Measurements from ENCODE around the gene JDP2.

JDP2 gene

DNA sequence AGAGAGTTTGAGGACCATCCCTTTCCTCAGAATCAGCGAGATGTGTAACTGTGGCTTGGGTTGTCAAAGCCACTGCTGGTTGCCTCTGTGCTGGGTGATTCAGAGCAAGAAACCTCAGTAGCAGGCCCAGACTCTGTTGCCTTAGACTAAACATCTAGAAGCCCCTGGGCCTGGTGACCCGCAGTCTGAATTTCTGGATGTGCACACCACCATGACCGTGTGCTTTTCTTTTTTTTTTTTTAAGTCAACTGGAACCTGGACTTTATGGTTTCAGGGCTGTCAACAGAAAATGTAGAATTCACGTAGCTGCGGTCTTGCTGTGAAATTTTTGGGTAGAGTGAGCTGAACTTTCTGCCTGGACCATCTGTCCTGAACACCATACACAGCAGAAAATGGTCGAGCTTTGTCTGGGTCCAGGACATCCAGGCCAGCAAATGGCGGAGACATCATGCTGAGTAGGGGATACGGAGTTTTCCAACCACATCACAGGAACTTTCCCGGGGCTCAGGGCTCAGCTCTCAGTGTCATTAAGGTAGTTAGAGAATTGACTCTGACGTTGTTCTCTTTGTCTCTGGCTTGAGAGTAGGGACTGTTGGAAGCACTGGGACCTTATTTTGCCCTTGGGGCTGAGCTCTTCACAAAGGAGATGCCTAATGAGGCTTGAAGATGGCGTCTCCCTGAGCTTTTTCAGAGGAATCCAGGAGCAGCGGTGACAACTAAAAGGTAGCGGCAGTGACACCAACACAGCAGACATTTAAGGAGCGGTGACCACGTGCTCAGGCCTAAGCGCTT is 71.5 kb downstream of the JDP2 start:
- CTCF ChIA-PET, result interaction anchor here (0.7 to 1.6 kb wide), 4 partner anchors 10 to 195 kb away, joined by 3 to 8 read pairs (median 4); no protein-coding TSS in a partner anchor
- TF ChIP-seq ZNF19 (tag by site-specific recombination; IDR thresholded peaks at IDR 0.05; ENCODE audit: low read depth) (no peak), ZNF791 (tag by site-specific recombination; IDR thresholded peaks at IDR 0.05) (no peak), ZNF670 (tag by site-specific recombination; IDR thresholded peaks at IDR 0.05; ENCODE audit: low read depth) (no peak), ZNF777 (tag by site-specific recombination; IDR thresholded peaks at IDR 0.05; ENCODE audit: borderline replicate concordance) (no peak), ZNF133 (tag by site-specific recombination; IDR thresholded peaks at IDR 0.05) (no peak), ZNF596 (tag by site-specific recombination; IDR thresholded peaks at IDR 0.05) (no peak), SCRT2 (tag by site-specific recombination; IDR thresholded peaks at IDR 0.05) (no peak), ZNF426 (tag by site-specific recombination; IDR thresholded peaks at IDR 0.05) (no peak), ZNF391 (tag by site-specific recombination; IDR thresholded peaks at IDR 0.05; ENCODE audit: borderline replicate concordance, low read depth) (no peak), GLI4 (tag by site-specific recombination; IDR thresholded peaks at IDR 0.05) (no peak), ZNF423 (tag by site-specific recombination; IDR thresholded peaks at IDR 0.05) (no peak), ZNF157 (tag by site-specific recombination; IDR thresholded peaks at IDR 0.05) (no peak), ZNF48 (tag by site-specific recombination; IDR thresholded peaks at IDR 0.05) (no peak), ZNF274 (IDR thresholded peaks at IDR 0.05; ENCODE audit: low read length) (no peak), ZNF274 (tag by site-specific recombination; IDR thresholded peaks at IDR 0.05; ENCODE audit: borderline replicate concordance) (no peak)
- TF ChIP-seq, protein P1, sequence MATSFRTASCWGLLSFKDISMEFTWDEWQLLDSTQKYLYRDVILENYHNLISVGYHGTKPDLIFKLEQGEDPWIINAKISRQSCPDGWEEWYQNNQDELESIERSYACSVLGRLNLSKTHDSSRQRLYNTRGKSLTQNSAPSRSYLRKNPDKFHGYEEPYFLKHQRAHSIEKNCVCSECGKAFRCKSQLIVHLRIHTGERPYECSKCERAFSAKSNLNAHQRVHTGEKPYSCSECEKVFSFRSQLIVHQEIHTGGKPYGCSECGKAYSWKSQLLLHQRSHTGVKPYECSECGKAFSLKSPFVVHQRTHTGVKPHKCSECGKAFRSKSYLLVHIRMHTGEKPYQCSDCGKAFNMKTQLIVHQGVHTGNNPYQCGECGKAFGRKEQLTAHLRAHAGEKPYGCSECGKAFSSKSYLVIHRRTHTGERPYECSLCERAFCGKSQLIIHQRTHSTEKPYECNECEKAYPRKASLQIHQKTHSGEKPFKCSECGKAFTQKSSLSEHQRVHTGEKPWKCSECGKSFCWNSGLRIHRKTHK (tag by site-specific recombination; IDR thresholded peaks at IDR 0.05), result no peak
- TF ChIP-seq, protein P2, sequence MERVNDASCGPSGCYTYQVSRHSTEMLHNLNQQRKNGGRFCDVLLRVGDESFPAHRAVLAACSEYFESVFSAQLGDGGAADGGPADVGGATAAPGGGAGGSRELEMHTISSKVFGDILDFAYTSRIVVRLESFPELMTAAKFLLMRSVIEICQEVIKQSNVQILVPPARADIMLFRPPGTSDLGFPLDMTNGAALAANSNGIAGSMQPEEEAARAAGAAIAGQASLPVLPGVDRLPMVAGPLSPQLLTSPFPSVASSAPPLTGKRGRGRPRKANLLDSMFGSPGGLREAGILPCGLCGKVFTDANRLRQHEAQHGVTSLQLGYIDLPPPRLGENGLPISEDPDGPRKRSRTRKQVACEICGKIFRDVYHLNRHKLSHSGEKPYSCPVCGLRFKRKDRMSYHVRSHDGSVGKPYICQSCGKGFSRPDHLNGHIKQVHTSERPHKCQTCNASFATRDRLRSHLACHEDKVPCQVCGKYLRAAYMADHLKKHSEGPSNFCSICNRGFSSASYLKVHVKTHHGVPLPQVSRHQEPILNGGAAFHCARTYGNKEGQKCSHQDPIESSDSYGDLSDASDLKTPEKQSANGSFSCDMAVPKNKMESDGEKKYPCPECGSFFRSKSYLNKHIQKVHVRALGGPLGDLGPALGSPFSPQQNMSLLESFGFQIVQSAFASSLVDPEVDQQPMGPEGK (tag by site-specific recombination; IDR thresholded peaks at IDR 0.05), result no peak
- POLR2A ChIA-PET, result no interaction called here

DNA sequence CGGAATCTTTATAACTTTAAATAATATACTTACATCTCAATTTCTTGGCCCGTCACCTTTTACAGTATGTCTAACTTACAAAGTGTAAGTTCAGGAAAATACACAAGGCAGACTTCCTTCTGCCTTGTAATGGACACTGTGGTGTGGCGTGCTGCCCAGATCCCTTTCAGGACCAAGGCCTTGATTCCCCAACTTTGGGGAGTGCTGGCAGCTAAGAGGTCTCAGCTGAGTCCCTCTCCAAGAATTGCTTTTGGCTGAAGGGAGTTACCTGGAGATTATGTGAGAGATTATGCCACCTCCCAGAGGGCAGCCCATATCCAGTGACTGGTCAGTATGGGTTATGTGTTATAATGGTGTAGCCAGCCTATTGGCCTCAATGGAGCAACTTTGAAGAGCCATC is 73.3 kb downstream of the JDP2 start:
- ChIA-PET CTCF (interaction anchor here (0.6 to 1.4 kb wide), 2 partner anchors 12 to 21 kb away, joined by 3 to 5 read pairs; no protein-coding TSS in a partner anchor), POLR2A (no interaction called here)
- no peaks in the 10 kb centered on the region for H3K36me3 ChIP-seq (ENCODE audit: control insufficient read depth in 2 of 2, insufficient read depth in 1 of 2, low read length in 2 of 2)
- TF ChIP-seq, protein P3, sequence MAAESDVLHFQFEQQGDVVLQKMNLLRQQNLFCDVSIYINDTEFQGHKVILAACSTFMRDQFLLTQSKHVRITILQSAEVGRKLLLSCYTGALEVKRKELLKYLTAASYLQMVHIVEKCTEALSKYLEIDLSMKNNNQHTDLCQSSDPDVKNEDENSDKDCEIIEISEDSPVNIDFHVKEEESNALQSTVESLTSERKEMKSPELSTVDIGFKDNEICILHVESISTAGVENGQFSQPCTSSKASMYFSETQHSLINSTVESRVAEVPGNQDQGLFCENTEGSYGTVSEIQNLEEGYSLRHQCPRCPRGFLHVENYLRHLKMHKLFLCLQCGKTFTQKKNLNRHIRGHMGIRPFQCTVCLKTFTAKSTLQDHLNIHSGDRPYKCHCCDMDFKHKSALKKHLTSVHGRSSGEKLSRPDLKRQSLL (tag by site-specific recombination; IDR thresholded peaks at IDR 0.05), result no peak
- TF ChIP-seq, protein P4, sequence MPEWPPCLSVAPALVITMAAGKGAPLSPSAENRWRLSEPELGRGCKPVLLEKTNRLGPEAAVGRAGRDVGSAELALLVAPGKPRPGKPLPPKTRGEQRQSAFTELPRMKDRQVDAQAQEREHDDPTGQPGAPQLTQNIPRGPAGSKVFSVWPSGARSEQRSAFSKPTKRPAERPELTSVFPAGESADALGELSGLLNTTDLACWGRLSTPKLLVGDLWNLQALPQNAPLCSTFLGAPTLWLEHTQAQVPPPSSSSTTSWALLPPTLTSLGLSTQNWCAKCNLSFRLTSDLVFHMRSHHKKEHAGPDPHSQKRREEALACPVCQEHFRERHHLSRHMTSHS (tag by site-specific recombination; IDR thresholded peaks at IDR 0.05), result no peak
- TF ChIP-seq, protein P5, sequence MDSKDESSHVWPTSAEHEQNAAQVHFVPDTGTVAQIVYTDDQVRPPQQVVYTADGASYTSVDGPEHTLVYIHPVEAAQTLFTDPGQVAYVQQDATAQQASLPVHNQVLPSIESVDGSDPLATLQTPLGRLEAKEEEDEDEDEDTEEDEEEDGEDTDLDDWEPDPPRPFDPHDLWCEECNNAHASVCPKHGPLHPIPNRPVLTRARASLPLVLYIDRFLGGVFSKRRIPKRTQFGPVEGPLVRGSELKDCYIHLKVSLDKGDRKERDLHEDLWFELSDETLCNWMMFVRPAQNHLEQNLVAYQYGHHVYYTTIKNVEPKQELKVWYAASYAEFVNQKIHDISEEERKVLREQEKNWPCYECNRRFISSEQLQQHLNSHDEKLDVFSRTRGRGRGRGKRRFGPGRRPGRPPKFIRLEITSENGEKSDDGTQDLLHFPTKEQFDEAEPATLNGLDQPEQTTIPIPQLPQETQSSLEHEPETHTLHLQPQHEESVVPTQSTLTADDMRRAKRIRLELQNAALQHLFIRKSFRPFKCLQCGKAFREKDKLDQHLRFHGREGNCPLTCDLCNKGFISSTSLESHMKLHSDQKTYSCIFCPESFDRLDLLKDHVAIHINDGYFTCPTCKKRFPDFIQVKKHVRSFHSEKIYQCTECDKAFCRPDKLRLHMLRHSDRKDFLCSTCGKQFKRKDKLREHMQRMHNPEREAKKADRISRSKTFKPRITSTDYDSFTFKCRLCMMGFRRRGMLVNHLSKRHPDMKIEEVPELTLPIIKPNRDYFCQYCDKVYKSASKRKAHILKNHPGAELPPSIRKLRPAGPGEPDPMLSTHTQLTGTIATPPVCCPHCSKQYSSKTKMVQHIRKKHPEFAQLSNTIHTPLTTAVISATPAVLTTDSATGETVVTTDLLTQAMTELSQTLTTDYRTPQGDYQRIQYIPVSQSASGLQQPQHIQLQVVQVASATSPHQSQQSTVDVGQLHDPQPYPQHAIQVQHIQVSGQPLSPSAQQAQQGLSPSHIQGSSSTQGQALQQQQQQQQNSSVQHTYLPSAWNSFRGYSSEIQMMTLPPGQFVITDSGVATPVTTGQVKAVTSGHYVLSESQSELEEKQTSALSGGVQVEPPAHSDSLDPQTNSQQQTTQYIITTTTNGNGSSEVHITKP (tag by site-specific recombination; IDR thresholded peaks at IDR 0.05), result no peak
- 0 out of 2 replicates have a peak, but pooled peaks have one; percentile 52 for TF ChIP-seq MZF1 (tag by site-specific recombination; IDR thresholded peaks at IDR 0.05; ENCODE audit: borderline replicate concordance)
- no peak for TF ChIP-seq ZNF768 (tag by site-specific recombination; IDR thresholded peaks at IDR 0.05)
- no peak overlapping the region for H3K27ac ChIP-seq (ENCODE audit: extremely low read depth, low read depth, low read length)
- no peaks in the 10 kb centered on the region for H3K9me3 ChIP-seq (ENCODE audit: control insufficient read depth, insufficient read depth, low read depth, low read length)
- no peak overlapping the region for H3K4me3 ChIP-seq (ENCODE audit: low read depth, low read length)
- H3K4me1 ChIP-seq (ENCODE audit: control insufficient read depth, insufficient read depth, low read length), result peaks cover under 1% of the 10 kb centered on the region; the same call in 1 of the 2 replicates

More for the DNA sequence above, 71.5 kb downstream of the JDP2 start:
- Histone ChIP-seq H3K4me3 (ENCODE audit: low read depth, low read length) (no peak overlapping the region), H3K9me3 (ENCODE audit: control insufficient read depth, insufficient read depth, low read depth, low read length) (no peaks in the 10 kb centered on the region), H3K27ac (ENCODE audit: extremely low read depth, low read depth, low read length) (no peak overlapping the region), H3K36me3 (ENCODE audit: control insufficient read depth in 2 of 2, insufficient read depth in 1 of 2, low read length in 2 of 2) (no peaks in the 10 kb centered on the region), H3K4me1 (ENCODE audit: control insufficient read depth, insufficient read depth, low read length) (peaks cover 11% of the 10 kb centered on the region)

All from HEK293 (cell line).